PFSK-1 (cell line): Measurements from ENCODE around the gene BTK.

ENCODE experiments used
- REST ChIP-seq, 2 experiments: IDR thresholded peaks; 2 replicates each; pipeline versions ENCODE4 v1.6.1 to v1.8.0; 2011 to 2012; ENCODE audit warnings: low read depth in 2 of 2, low read length in 2 of 2, control low read depth in 1 of 2, inconsistent platforms in 1 of 2, mild to moderate bottlenecking in 1 of 2, moderate library complexity in 1 of 2; ENCODE audit not compliant: insufficient read depth in 1 of 2
- SIN3A ChIP-seq: IDR thresholded peaks from 2 replicates; pipeline ENCODE4 v1.6.1; 2012; ENCODE audit warnings: mild to moderate bottlenecking, low read length, moderate library complexity, borderline replicate concordance; ENCODE audit not compliant: insufficient read depth
- TAF1 ChIP-seq: IDR thresholded peaks from 2 replicates; pipeline ENCODE4 v1.6.1; 2012; ENCODE audit warnings: low read length, control low read depth, borderline replicate concordance; ENCODE audit not compliant: insufficient read depth

- no peak for TF ChIP-seq TAF1
- TF ChIP-seq REST (IDR thresholded peaks at IDR 0.05; ENCODE audit: insufficient read depth in 1 of 2, low read depth in 2 of 2, low read length in 2 of 2) = no peak
- no peak for TF ChIP-seq SIN3A
Measured at GRCh38 chrX:101408532-101408841, 22.5 kb upstream of the BTK start.
